HepG2 (cell line): ENCODE results near the gene NKD1. TPM values are rescaled to one million over a fixed set of nuclear protein-coding genes. Genes with fewer than 3 reads are reported as not detected.

Source experiments
- ASH2L ChIP-seq: fragments of 300-600, 200-600 bp; sonication (generic); IDR thresholded peaks from 2 replicates; pipeline ENCODE4 v1.7.0; 2017; ENCODE audit warnings: low read depth, mild to moderate bottlenecking, moderate library complexity, mixed read lengths, low read length; ENCODE audit not compliant: insufficient read length
- HNF4A ChIP-seq: sonication (generic); formaldehyde crosslinking; IDR thresholded peaks from 2 replicates; pipeline ENCODE4 v1.4.0; 2020; ENCODE audit warnings: missing genetic modification reagents
- RBM22 ChIP-seq: fragments of 200-400 bp; formaldehyde crosslinking; optimal IDR thresholded peaks from 2 replicates; pipeline ENCODE3; 2017; ENCODE audit warnings: mild to moderate bottlenecking, low read length, moderate library complexity
- ZNF3 ChIP-seq: IDR thresholded peaks from 2 replicates; pipeline ENCODE4 v1.7.0; 2017; ENCODE audit warnings: inconsistent platforms
- ZNF709 ChIP-seq: sonication (generic); formaldehyde crosslinking; IDR thresholded peaks from 2 replicates; pipeline ENCODE4 v1.5.0; 2020; ENCODE audit warnings: mild to moderate bottlenecking, missing genetic modification reagents
- polyA plus RNA-seq, 8 experiments: library from polyadenylated mRNA; depleted of rRNA in 3 of 8; stranded (reverse) in 7 of 8; unstranded in 1 of 8; fragments of >200 nt; fragmentation: Illumina TruSeq in 4 of 8; extraction: Trizol in 4 of 8; gene quantifications; 2 replicates each; pipeline versions ENCODE4 v1.2.1 to v1.2.3, GENCODE V29; 2011 to 2016; ENCODE audit warnings: low read depth in 4 of 8, missing spikeins in 1 of 8, mixed read lengths in 1 of 8; ENCODE audit not compliant: insufficient read depth in 1 of 8
- total RNA-seq, 5 experiments: library from RNA; depleted of rRNA; stranded (reverse); fragments of >200 nt; fragmentation: Illumina TruSeq; extraction: Trizol; gene quantifications; 2 replicates each; pipeline ENCODE4 v1.2.3, GENCODE V29; 2016; ENCODE audit warnings: low read depth in 1 of 5
- TF ChIP-seq, protein P1 (sequence below): sonication (generic); formaldehyde crosslinking; IDR thresholded peaks from 2 replicates; pipeline ENCODE4 v1.4.0; 2020; ENCODE audit warnings: mild to moderate bottlenecking, missing genetic modification reagents
- TF ChIP-seq, protein P2 (sequence below): sonication (generic); formaldehyde crosslinking; IDR thresholded peaks from 2 replicates; pipeline ENCODE4 v1.5.0; 2020; ENCODE audit warnings: mild to moderate bottlenecking, missing genetic modification reagents
- TF ChIP-seq, protein P3 (sequence below): sonication (generic); formaldehyde crosslinking; IDR thresholded peaks from 2 replicates; pipeline ENCODE4 v1.5.1; 2020; ENCODE audit warnings: mild to moderate bottlenecking, missing genetic modification reagents, borderline replicate concordance

Gene NKD1
- total and polyA plus RNA-seq, 2 of the 13 experiments (the other 11 are each of a cell fraction or from before 2014, with no cell fraction given), result 70.4 to 121 TPM

DNA sequence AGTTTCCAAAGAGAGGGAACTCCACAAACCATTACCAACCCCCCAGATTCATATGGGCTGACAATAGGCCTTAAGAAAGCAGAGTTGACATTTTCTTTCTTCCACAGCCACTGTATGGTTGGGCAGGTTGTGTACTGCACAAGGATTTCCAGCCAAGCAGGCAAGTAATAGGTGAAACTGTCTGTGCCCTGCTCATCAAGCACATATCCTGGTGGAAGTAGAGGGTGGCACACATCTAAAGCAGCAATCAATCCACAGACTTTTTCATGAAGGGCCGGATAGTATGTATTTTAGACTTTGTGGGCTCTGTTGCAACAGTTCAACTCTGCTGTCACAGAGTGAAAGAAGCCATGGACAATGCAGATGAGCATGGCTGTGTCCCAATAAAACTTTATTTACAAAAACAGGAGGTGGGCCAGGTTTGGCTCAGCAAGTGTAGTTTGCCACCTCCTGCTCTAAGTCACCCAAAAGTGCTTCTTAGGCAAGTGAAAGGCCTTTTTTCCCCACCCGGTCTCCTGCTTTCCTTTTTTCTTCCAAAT lies 69.5 kb downstream of the NKD1 start (continued):
- TF ChIP-seq, protein P1, sequence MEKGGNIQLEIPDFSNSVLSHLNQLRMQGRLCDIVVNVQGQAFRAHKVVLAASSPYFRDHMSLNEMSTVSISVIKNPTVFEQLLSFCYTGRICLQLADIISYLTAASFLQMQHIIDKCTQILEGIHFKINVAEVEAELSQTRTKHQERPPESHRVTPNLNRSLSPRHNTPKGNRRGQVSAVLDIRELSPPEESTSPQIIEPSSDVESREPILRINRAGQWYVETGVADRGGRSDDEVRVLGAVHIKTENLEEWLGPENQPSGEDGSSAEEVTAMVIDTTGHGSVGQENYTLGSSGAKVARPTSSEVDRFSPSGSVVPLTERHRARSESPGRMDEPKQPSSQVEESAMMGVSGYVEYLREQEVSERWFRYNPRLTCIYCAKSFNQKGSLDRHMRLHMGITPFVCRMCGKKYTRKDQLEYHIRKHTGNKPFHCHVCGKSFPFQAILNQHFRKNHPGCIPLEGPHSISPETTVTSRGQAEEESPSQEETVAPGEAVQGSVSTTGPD (CRISPR knock-in tag), result no peak
- TF ChIP-seq HNF4A (CRISPR knock-in tag), result peak; percentile 19; the same call in 1 of the 2 replicates
- TF ChIP-seq RBM22, result peak; percentile 92
- TF ChIP-seq, protein P2, sequence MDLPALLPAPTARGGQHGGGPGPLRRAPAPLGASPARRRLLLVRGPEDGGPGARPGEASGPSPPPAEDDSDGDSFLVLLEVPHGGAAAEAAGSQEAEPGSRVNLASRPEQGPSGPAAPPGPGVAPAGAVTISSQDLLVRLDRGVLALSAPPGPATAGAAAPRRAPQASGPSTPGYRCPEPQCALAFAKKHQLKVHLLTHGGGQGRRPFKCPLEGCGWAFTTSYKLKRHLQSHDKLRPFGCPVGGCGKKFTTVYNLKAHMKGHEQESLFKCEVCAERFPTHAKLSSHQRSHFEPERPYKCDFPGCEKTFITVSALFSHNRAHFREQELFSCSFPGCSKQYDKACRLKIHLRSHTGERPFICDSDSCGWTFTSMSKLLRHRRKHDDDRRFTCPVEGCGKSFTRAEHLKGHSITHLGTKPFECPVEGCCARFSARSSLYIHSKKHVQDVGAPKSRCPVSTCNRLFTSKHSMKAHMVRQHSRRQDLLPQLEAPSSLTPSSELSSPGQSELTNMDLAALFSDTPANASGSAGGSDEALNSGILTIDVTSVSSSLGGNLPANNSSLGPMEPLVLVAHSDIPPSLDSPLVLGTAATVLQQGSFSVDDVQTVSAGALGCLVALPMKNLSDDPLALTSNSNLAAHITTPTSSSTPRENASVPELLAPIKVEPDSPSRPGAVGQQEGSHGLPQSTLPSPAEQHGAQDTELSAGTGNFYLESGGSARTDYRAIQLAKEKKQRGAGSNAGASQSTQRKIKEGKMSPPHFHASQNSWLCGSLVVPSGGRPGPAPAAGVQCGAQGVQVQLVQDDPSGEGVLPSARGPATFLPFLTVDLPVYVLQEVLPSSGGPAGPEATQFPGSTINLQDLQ (CRISPR knock-in tag), result 0 out of 2 replicates have a peak, but pooled peaks have one; percentile 34
- no peak for TF ChIP-seq ASH2L
- TF ChIP-seq ZNF709 (CRISPR knock-in tag), result no peak
- TF ChIP-seq ZNF3, result 0 out of 2 replicates have a peak, but pooled peaks have one; percentile 43
- TF ChIP-seq, protein P3, sequence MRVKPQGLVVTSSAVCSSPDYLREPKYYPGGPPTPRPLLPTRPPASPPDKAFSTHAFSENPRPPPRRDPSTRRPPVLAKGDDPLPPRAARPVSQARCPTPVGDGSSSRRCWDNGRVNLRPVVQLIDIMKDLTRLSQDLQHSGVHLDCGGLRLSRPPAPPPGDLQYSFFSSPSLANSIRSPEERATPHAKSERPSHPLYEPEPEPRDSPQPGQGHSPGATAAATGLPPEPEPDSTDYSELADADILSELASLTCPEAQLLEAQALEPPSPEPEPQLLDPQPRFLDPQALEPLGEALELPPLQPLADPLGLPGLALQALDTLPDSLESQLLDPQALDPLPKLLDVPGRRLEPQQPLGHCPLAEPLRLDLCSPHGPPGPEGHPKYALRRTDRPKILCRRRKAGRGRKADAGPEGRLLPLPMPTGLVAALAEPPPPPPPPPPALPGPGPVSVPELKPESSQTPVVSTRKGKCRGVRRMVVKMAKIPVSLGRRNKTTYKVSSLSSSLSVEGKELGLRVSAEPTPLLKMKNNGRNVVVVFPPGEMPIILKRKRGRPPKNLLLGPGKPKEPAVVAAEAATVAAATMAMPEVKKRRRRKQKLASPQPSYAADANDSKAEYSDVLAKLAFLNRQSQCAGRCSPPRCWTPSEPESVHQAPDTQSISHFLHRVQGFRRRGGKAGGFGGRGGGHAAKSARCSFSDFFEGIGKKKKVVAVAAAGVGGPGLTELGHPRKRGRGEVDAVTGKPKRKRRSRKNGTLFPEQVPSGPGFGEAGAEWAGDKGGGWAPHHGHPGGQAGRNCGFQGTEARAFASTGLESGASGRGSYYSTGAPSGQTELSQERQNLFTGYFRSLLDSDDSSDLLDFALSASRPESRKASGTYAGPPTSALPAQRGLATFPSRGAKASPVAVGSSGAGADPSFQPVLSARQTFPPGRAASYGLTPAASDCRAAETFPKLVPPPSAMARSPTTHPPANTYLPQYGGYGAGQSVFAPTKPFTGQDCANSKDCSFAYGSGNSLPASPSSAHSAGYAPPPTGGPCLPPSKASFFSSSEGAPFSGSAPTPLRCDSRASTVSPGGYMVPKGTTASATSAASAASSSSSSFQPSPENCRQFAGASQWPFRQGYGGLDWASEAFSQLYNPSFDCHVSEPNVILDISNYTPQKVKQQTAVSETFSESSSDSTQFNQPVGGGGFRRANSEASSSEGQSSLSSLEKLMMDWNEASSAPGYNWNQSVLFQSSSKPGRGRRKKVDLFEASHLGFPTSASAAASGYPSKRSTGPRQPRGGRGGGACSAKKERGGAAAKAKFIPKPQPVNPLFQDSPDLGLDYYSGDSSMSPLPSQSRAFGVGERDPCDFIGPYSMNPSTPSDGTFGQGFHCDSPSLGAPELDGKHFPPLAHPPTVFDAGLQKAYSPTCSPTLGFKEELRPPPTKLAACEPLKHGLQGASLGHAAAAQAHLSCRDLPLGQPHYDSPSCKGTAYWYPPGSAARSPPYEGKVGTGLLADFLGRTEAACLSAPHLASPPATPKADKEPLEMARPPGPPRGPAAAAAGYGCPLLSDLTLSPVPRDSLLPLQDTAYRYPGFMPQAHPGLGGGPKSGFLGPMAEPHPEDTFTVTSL, result no peak
